Measurements from ENCODE around the gene TXK.
A peak's percentile ranks its signal among the peaks of the same experiment; 100 is the strongest.

Gene TXK

DNA sequence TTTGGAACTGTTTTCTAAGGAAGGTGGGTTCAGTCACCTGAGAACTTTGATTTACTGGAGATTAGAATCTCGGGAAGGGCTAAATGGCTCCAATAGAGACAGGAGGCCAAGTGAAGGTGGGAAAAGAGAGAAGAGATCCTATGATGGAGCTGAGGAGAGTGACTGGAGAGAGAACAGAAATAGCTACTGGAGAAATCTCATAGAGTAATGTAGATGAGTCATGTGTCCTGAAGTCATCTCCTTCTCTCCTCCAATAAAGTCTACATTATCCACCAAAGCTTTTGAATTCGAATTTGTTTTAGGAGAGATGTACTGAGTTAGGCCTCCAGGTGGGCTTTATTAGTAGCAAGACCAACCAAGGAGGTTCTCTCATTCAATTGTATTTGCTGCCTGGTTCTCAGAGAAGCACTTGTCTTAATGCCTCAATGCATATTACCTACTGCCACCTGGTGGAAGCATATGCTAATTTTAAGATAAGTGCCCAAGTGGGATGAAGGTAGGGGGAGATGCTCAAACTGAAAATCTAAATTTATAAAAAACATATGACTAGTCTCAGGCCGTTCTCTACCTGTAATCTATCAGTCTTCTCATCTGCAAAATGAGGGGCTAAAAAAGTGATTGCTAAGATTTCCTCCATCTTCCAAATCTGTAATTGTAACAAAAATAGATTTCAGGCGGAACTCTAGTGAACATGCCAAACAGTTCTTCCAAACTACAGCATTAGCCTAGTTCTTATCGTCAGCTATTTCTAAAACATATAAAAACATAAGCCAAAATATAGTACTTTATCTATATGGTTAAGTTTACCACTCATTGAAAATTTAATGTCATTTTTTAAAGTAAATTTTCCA lies 24.4 kb downstream of the TXK start:
- H3K4me1 Mint-ChIP-seq (ENCODE audit: low read depth in 2 of 2): peaks cover 8 to 16% of the 10 kb centered on the region in 2 donors
- peak; percentile 68 for ATAC-seq (replicated peaks)
- no peak overlapping the region for H3K4me3 Mint-ChIP-seq
- peak overlapping the region; percentile 6 to 10 for H3K27ac Mint-ChIP-seq
- H3K9me3 Mint-ChIP-seq: no peaks in the 10 kb centered on the region
- H3K36me3 Mint-ChIP-seq (ENCODE audit: insufficient read depth): peaks cover 25% of the 10 kb centered on the region
- peak; percentile 15 to 34 (median 24) for DNase-seq
- H3K27me3 Mint-ChIP-seq: no peaks in the 10 kb centered on the region

DNA sequence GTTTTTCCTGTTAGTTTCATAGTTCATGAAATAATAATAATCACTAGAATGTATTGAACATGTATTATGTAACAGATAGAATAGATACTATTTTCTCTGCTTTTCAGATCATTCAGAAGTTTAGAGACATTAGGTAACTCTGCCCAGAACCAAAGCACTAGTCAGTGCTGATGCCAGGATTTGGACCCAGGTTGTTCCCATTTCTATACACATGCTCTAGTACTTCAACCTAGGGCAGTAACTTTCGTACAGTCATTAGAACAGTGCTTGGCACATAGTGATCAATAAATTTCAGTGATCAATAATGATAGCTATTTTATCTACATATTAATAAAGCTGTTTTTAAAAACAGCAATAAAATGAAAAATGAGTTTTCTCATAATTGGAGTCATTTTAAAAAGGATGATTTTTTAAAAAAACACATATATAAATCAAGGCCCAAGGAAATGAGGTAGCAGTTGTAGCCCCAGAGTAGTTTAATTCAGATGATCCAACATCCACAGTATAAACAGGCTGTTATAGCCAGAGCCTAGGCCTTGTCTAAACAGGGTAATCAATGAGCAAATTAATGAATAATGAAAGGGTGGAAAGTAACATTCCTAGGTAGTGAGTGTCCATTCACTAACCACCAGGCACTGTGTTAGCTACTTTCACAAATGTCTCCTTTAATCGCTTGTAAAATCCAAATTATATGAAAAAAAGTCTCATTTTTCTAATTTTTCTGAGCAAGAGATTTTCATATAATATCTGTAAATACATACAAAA lies 25.6 kb downstream of the TXK start:
- no peak for ATAC-seq (replicated peaks)
- H3K27ac Mint-ChIP-seq: no peak overlapping the region
- no peak overlapping the region for H3K4me3 Mint-ChIP-seq
- peaks cover 4 to 16% of the 10 kb centered on the region in 2 donors for H3K4me1 Mint-ChIP-seq (ENCODE audit: low read depth in 2 of 2)
- H3K27me3 Mint-ChIP-seq: no peaks in the 10 kb centered on the region
- peaks cover 31% of the 10 kb centered on the region for H3K36me3 Mint-ChIP-seq (ENCODE audit: insufficient read depth)
- DNase-seq: no peak
- H3K9me3 Mint-ChIP-seq: no peaks in the 10 kb centered on the region

DNA sequence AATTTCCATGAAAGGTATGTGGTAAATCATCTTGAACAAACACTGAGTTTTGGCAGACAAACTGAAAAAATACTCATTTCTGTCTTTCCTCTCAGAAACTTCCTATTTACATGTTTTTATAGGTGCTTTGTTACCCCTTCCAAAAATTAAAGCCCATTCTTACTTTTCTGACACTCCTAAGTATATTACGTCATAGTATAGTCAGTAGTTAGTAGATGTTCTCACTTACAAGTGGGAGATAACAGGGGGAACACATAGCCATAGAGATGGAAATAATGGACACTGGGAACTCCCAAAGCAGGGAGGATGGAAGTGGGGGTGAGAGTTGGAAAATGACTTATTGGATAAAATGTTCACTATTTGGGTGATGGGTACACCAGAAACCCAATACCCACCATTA lies 28.8 kb downstream of the TXK start:
- ATAC-seq (replicated peaks) (no peak), DNase-seq (no peak)
- Mint-ChIP-seq H3K4me3 (no peak overlapping the region), H3K4me1 (ENCODE audit: low read depth in 2 of 2) (peaks cover 0 to 9% of the 10 kb centered on the region in 2 donors), H3K27ac (no peak overlapping the region), H3K9me3 (no peaks in the 10 kb centered on the region), H3K27me3 (no peaks in the 10 kb centered on the region), H3K36me3 (ENCODE audit: insufficient read depth) (peaks cover 46% of the 10 kb centered on the region)

DNA sequence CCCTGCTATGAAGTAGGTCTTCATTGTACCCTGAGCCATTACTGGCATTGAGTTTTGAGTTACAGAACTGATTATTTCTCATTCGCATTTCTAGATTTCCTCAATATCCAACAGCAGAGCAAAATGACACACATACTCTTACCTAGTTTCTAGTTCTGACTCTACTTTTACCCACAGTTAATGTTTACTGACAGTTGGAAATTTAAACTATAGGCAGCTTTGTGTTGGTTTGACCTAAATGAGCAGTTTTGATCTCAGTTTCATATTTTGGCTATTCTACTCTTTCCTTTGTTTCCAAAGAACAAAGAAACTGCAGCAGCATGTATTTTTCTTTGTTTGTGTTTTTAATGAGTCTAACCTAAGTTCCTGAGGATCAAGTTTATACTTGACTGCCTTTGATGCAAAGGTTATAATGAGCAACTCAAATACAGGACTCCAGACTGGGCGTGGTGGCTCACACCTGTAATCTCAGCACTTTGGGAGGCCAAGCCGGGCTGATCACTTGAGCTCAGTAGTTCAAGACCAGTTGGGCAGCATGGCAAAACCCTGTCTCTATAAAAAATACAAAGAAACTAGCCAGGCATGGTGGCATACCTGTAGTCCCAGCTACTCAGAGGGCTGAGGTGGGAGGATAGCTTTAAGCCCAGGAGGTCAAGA lies 30.4 kb downstream of the TXK start:
- H3K36me3 Mint-ChIP-seq (ENCODE audit: insufficient read depth): peaks cover 50% of the 10 kb centered on the region
- peaks cover 0 to 9% of the 10 kb centered on the region in 2 donors for H3K4me1 Mint-ChIP-seq (ENCODE audit: low read depth in 2 of 2)
- no peak overlapping the region for H3K4me3 Mint-ChIP-seq
- ATAC-seq (replicated peaks): no peak
- DNase-seq: no peak
- H3K9me3 Mint-ChIP-seq: no peaks in the 10 kb centered on the region
- peak overlapping the region in 1 of 2 donors; percentile 87 for H3K27ac Mint-ChIP-seq
- H3K27me3 Mint-ChIP-seq: no peaks in the 10 kb centered on the region

DNA sequence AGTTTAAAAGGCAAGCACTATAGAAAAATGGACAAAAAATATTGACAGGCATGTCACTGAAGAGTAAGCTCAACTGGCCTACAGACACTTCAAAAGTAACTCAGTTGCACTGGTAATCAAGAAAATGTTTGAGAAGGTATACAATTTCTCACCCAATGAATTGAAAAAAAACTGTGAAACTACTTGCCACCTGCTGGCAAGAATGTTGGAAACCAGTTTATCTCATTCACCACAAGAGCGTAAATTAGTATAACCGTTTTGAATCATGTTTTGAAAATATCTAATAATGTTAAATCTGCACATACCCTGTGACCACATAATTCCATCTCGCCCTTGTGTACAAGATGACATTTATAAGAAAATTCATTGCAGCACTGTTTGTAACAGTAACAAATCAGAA lies 31.7 kb downstream of the TXK start:
- Mint-ChIP-seq H3K4me3 (no peak overlapping the region), H3K4me1 (ENCODE audit: low read depth in 2 of 2) (peaks cover 0 to 9% of the 10 kb centered on the region in 2 donors), H3K27me3 (no peaks in the 10 kb centered on the region), H3K36me3 (ENCODE audit: insufficient read depth) (peaks cover 51% of the 10 kb centered on the region), H3K27ac (peak overlapping the region in 1 of 2 donors; percentile 26), H3K9me3 (no peaks in the 10 kb centered on the region)
- DNase-seq: no peak
- no peak for ATAC-seq (replicated peaks)

DNA sequence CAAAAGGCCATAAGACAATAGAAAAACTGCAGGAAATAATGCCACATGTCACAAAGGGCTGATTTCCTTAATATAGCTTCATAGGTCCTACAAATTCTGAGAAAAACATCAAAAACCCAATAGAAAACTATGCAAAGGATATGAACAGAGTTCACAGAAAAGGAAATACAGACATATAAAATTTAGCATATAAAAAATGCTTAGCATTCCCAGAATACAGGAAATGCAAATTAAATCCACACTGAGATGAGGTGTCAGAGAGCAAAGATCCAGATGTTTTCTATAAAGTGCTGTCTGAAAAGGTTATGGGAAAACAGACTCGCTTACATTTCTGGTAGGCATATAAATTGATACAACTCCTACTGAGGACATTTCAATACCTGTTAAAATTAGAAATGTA lies 33.8 kb downstream of the TXK start:
- H3K27me3 Mint-ChIP-seq: peaks cover 0 to 4% of the 10 kb centered on the region in 2 donors
- H3K4me1 Mint-ChIP-seq (ENCODE audit: low read depth in 2 of 2): peaks cover 0 to 9% of the 10 kb centered on the region in 2 donors
- no peak overlapping the region for H3K4me3 Mint-ChIP-seq
- peaks cover 51% of the 10 kb centered on the region for H3K36me3 Mint-ChIP-seq (ENCODE audit: insufficient read depth)
- no peak for DNase-seq
- no peak for ATAC-seq (replicated peaks)
- H3K27ac Mint-ChIP-seq: no peak overlapping the region
- no peaks in the 10 kb centered on the region for H3K9me3 Mint-ChIP-seq

DNA sequence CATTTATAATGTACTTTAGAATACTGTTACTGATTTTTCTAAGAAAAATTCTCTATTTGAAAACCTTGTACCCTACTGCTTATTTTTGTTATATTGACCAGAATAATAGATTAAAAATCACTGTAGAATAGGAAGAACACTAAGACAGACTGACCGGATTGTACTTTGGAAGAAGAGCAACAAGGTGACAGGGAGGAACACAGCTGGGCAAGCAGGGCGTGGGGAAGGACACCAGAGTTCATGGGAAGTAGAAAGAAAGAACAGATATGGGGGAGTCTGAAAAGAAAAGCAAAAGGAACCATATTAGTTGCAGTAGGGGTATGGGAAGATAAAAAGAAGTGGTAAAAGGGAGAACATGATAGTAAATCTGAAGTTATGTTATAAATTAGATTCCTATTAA lies 38.6 kb downstream of the TXK start:
- Mint-ChIP-seq H3K36me3 (ENCODE audit: insufficient read depth) (peaks cover 30% of the 10 kb centered on the region), H3K27me3 (peaks cover 0 to 10% of the 10 kb centered on the region in 2 donors), H3K9me3 (no peaks in the 10 kb centered on the region), H3K27ac (no peak overlapping the region), H3K4me1 (ENCODE audit: low read depth in 2 of 2) (no peaks in the 10 kb centered on the region), H3K4me3 (no peak overlapping the region)
- no peak for ATAC-seq (replicated peaks)
- no peak for DNase-seq

DNA sequence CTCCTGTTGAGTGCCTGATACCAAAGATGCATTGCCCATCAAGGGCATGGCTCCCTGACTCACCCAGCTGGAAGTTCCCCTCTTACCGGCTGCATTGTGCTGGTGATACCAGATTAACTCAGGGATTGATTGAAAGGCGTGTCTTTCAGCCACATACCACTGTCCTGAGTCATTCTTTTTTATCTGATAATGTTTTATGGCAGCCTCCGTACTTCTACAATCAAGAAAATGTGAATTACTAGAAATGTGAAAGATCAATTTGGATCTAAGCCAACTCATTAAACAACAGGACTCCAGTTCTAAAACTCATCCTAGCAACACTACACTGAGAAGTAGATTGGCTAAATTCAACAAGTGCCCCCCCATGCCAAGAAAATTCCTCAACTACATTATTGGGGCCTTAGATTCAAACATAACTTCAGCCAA lies 40.0 kb downstream of the TXK start:
- no peaks in the 10 kb centered on the region for H3K9me3 Mint-ChIP-seq
- no peaks in the 10 kb centered on the region for H3K4me1 Mint-ChIP-seq (ENCODE audit: low read depth in 2 of 2)
- H3K36me3 Mint-ChIP-seq (ENCODE audit: insufficient read depth): peaks cover 35% of the 10 kb centered on the region
- peaks cover 0 to 10% of the 10 kb centered on the region in 2 donors for H3K27me3 Mint-ChIP-seq
- H3K27ac Mint-ChIP-seq: no peak overlapping the region
- DNase-seq: no peak
- ATAC-seq (replicated peaks): no peak
- H3K4me3 Mint-ChIP-seq: no peak overlapping the region

DNA sequence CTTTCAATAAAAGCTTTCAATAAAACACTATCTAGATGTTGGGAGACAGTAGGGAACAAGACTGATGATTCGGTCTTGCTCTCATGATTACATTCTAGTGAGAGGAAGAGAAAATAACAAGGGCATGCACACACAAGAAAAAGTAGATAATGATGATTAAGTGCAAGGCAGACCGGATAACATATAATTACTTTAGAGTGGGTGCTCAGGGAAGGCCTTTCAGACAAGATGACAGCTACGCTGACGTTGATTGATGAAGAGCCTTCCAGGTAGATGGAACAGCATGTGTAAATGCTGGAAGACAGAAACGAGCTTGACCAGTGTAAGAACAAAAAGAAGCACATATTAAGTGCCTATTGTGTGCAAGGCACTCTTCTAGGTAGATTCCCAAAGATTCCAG lies 43.4 kb downstream of the TXK start:
- Mint-ChIP-seq H3K36me3 (ENCODE audit: insufficient read depth) (peaks cover 36% of the 10 kb centered on the region), H3K4me1 (ENCODE audit: low read depth in 2 of 2) (peaks cover 0 to 3% of the 10 kb centered on the region in 2 donors), H3K4me3 (no peak overlapping the region), H3K27ac (no peak overlapping the region), H3K9me3 (no peaks in the 10 kb centered on the region), H3K27me3 (peaks cover 0 to 11% of the 10 kb centered on the region in 2 donors)
- ATAC-seq (replicated peaks): no peak
- no peak for DNase-seq

DNA sequence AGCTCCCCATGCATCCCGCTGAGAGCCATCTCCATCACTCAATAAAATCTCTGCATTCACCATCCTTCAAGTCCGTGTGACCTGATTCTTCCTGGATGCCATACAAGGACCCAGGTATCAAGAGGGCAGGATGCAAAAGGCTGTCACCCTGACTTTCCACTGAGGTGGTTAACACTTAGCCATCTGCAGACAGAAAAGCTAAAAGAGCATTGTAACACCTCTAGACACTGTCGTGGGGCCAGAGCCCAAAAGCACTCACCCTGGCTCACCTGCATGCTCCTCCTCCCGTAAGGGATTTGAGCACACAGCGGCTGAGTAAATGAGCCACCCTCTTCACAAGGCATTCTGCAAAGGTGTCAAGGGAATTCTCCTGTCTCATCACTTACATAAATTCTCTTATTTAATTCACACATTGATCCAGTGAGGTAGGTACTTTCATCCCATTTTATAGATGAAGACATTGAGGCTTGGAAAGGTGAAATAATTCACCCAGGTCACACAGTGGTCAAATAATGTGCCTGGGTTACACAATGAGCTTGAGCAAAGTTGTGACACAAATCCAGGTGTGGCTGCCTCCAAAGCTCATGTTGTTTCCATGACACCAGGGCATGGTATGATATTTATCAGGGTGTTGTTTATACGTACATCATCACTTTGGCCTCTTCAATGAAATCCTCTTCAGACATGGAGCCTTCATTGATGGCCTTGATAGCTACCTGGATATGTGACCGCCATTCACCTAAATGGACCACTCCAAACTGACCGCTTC lies 48.0 kb downstream of the TXK start:
- peaks cover 0 to 6% of the 10 kb centered on the region in 2 donors for H3K27me3 Mint-ChIP-seq
- no peaks in the 10 kb centered on the region for H3K9me3 Mint-ChIP-seq
- H3K4me3 Mint-ChIP-seq: no peak overlapping the region
- ATAC-seq (replicated peaks) (peak; percentile 27), DNase-seq (no peak)
- H3K36me3 Mint-ChIP-seq (ENCODE audit: insufficient read depth): peaks cover 50% of the 10 kb centered on the region
- peaks cover 0 to 7% of the 10 kb centered on the region in 2 donors for H3K4me1 Mint-ChIP-seq (ENCODE audit: low read depth in 2 of 2)
- H3K27ac Mint-ChIP-seq: peak overlapping the region in 1 of 2 donors; percentile 41

DNA sequence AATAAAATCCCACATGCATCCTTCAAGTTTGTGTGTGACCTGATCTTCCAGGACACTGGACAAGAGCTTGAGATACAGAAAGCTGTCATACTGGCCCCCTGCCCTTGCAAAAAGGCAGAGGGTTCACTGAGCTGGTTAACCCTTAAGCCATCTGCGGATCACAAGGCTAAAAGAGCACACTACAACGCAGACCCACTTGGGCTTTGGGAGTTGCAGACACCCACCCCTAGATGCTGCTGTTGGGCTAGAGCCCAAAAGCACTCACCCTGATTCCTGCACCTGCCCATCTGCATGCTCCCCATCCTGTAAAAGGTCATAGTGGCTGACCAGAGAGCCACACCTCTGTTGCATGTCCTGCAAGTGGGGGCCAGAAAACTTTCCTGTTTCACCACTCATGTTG lies 51.1 kb downstream of the TXK start:
- peaks cover 39% of the 10 kb centered on the region for H3K36me3 Mint-ChIP-seq (ENCODE audit: insufficient read depth)
- DNase-seq (no peak), ATAC-seq (replicated peaks) (no peak)
- no peak overlapping the region for H3K4me3 Mint-ChIP-seq
- no peak overlapping the region for H3K27ac Mint-ChIP-seq
- no peaks in the 10 kb centered on the region for H3K9me3 Mint-ChIP-seq
- H3K4me1 Mint-ChIP-seq (ENCODE audit: low read depth in 2 of 2): peaks cover 11 to 16% of the 10 kb centered on the region in 2 donors
- peaks cover 0 to 6% of the 10 kb centered on the region in 2 donors for H3K27me3 Mint-ChIP-seq

DNA sequence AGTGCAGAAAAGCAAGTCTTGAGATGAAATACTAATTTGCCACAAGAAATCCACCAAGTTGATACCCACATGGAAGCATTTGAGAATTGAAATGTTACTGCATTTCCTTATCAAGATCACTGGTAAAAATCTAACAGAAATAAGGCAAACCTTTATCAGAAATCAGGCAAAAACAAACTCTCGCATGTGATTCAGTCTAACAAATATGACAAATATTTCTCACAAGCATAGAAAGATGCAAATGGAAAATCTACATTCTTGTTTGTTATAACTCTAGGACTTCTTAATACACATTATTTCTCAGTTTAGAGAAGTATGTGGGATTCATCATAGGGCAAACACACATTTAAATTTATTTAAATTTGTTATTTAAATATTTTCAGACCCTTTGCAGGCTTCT lies 52.9 kb downstream of the TXK start:
- DNase-seq (no peak), ATAC-seq (replicated peaks) (no peak)
- Mint-ChIP-seq H3K9me3 (no peaks in the 10 kb centered on the region), H3K27me3 (peaks cover 0 to 6% of the 10 kb centered on the region in 2 donors), H3K27ac (no peak overlapping the region), H3K4me1 (ENCODE audit: low read depth in 2 of 2) (peaks cover 11 to 16% of the 10 kb centered on the region in 2 donors), H3K36me3 (ENCODE audit: insufficient read depth) (peaks cover 31% of the 10 kb centered on the region), H3K4me3 (no peak overlapping the region)

DNA sequence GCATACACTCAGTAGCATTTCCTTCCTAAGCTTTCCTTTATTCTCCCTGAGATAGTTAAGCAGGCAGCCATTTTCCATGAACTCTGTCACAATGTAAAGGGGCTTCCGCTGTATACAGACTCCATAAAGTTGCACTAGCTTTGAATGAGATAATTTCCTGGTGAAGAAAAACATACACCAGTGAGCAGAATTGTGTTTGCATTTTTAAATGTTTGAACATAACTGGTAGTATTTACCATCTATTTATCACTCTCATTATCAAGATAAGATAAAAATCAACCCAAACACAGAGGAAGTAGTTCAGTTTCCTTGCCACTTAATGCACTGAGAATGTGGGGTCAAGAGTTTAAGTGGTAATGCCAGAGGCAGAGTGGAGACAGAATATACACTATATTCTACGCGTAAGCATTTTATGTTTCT lies 54.1 kb downstream of the TXK start:
- Mint-ChIP-seq H3K9me3 (no peaks in the 10 kb centered on the region), H3K36me3 (ENCODE audit: insufficient read depth) (peaks cover 26% of the 10 kb centered on the region), H3K27me3 (no peaks in the 10 kb centered on the region), H3K4me1 (ENCODE audit: low read depth in 2 of 2) (peaks cover 11% of the 10 kb centered on the region in 2 donors), H3K4me3 (no peak overlapping the region), H3K27ac (peak overlapping the region in 1 of 2 donors; percentile 47)
- ATAC-seq (replicated peaks) (no peak), DNase-seq (no peak)
